Skeletal muscle satellite cell (primary cell): ENCODE measurements around the gene TBC1D2.

Experiments used
- H3K27me3 ChIP-seq: 2 replicates; pipeline ENCODE4 v1.7.0; 2013; ENCODE audit warnings: low read length; ENCODE audit not compliant: control insufficient read depth, insufficient read depth
- H3K36me3 ChIP-seq: 2 replicates; pipeline ENCODE4 v1.7.0; 2013; ENCODE audit warnings: mild to moderate bottlenecking, control low read depth, low read length; ENCODE audit not compliant: insufficient read depth
- H3K4me1 ChIP-seq: 2 replicates; pipeline ENCODE4 v1.7.0; 2013; ENCODE audit warnings: low read length; ENCODE audit not compliant: control insufficient read depth, insufficient read depth
- H3K4me2 ChIP-seq: 2 replicates; pipeline ENCODE4 v1.7.0; 2013; ENCODE audit warnings: mild to moderate bottlenecking, low read length
- H3K4me3 ChIP-seq: 2 replicates; pipeline ENCODE4 v1.7.0; 2013; ENCODE audit warnings: low read length
- H3K9ac ChIP-seq: 2 replicates; pipeline ENCODE4 v1.7.0; 2013; ENCODE audit warnings: mild to moderate bottlenecking, low read depth, low read length, moderate library complexity
- H3K9me3 ChIP-seq: replicated peaks from 2 replicates; pipeline ENCODE4 v1.7.0; 2013; ENCODE audit warnings: mild to moderate bottlenecking, control low read depth, low read length
- small RNA-seq: library from RNA; depleted of rRNA; stranded (forward); fragments of <200 nt; gene quantifications from one replicate; pipeline ENCODE3, GENCODE V24; 2012

The TBC1D2 gene

DNA sequence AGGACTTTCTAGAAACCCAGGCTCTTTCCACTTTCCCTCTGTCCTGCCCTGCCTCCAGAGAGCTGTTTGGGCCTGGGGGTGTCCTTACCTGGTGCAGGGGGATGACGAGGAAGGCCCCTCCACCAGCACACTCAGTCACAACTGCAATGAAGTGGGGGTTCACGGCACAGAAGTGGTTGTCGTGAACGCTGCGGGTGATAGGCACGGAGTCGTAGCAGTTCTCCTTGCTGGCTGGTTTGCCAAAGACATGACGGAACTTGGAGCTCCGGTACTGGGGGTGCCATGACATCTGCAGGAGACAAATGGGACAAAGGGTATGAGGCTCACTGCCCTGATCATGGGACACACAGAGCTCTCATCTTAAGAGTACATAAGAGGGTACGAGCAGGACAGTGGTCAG is 98.1 kb downstream of the TBC1D2 start:
- H3K27me3 ChIP-seq, result no peaks in the 10 kb centered on the region
- no peak overlapping the region for H3K9ac ChIP-seq
- H3K9me3 ChIP-seq, result no peaks in the 10 kb centered on the region
- H3K4me1 ChIP-seq, result no peaks in the 10 kb centered on the region
- no peak overlapping the region for H3K4me3 ChIP-seq
- no peaks in the 10 kb centered on the region for H3K36me3 ChIP-seq
- no peak overlapping the region for H3K4me2 ChIP-seq

DNA sequence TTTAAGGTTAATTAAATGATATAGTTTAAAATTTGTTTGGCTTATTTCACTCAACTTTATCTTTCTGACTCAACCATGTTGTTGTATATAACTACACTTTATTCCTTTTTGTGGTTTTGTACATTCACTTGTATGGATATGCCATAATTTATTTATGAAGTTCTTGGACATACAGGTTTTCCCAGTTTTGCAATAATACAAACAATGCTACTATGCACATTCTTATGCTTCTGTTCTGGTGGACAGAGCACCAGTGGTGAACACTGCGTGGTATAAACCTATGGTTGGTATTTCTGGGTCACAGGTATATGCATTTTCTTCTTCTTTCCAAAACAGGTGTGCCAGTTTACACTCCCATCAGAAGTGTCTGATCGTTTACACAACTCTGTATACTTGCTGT is 100.8 kb downstream of the TBC1D2 start:
- H3K9me3 ChIP-seq, result no peaks in the 10 kb centered on the region

DNA sequence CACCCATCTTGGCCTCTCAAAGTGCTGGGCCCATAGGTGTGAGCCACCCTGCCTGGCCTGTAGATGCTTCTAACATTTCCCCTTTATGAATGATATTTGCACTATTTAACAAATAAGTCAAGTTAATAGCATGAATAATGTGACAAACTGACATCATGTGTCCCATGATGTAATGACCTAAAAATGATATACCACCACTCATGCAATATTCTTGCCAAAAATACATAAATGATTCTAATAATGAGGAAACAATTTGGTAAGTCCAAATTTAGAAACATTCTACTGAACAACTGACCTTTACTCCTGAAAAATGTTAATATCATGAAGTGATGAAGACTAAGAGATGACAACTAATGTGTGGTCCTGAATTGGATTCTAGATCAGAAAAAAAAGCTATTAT is 102.9 kb downstream of the TBC1D2 start:
- no peaks in the 10 kb centered on the region for H3K27me3 ChIP-seq
- H3K9ac ChIP-seq, result no peak overlapping the region
- H3K36me3 ChIP-seq, result no peaks in the 10 kb centered on the region
- H3K4me2 ChIP-seq, result no peak overlapping the region
- no peaks in the 10 kb centered on the region for H3K4me1 ChIP-seq
- no peak overlapping the region for H3K4me3 ChIP-seq
- H3K9me3 ChIP-seq, result no peaks in the 10 kb centered on the region

More for the DNA sequence above, 100.8 kb downstream of the TBC1D2 start:
- no peak overlapping the region for H3K4me3 ChIP-seq
- H3K4me2 ChIP-seq, result no peak overlapping the region
- H3K9ac ChIP-seq, result no peak overlapping the region
- H3K27me3 ChIP-seq, result no peaks in the 10 kb centered on the region
- no peaks in the 10 kb centered on the region for H3K4me1 ChIP-seq
- no peaks in the 10 kb centered on the region for H3K36me3 ChIP-seq

DNA sequence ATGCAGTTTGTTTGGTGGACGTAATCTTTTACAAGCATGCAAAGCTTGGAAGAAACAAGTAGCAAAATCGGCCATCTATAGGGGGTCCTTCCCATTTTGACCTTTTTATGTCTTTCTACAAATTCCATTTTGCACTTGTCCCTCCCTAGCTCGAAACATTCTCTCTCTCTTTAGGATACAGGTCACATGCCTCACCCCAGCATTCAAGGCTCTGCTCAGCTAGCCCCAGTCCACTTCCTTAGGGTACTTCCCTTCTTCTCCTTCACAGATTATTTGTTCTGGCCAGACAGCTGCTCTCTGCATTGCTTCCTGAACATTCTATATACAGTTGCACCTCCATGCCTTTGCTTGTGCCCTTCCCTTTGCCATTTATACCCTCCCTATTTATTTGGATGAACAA is 104.7 kb downstream of the TBC1D2 start:
- Histone ChIP-seq H3K9ac (no peak overlapping the region), H3K9me3 (no peaks in the 10 kb centered on the region), H3K36me3 (no peaks in the 10 kb centered on the region), H3K4me1 (peaks cover 5% of the 10 kb centered on the region), H3K4me2 (no peak overlapping the region), H3K4me3 (no peak overlapping the region), H3K27me3 (no peaks in the 10 kb centered on the region)

DNA sequence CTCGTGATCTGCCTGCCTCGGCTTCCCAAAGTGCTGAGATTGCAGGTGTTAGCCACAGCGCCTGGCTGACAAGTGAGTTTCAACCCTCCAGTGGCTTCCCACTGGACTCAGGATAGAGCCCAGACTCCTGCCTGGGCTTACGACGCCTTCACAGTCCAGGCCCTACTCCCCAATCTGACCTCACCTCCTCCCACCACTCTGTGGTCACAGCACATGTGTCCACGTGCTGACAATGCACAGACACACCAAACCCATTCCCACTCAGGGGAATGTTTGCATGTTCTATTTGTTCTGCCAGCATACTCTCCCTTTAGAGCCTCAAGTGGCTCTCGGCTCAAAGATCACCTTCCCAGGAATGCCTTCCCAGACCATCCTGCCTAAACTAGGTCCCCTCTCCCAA is 105.3 kb downstream of the TBC1D2 start:
- H3K27me3 ChIP-seq, result no peaks in the 10 kb centered on the region
- H3K36me3 ChIP-seq, result no peaks in the 10 kb centered on the region
- no peak overlapping the region for H3K4me2 ChIP-seq
- H3K9me3 ChIP-seq, result no peaks in the 10 kb centered on the region
- no peak overlapping the region for H3K4me3 ChIP-seq
- no peak overlapping the region for H3K9ac ChIP-seq
- peaks cover 5% of the 10 kb centered on the region for H3K4me1 ChIP-seq

DNA sequence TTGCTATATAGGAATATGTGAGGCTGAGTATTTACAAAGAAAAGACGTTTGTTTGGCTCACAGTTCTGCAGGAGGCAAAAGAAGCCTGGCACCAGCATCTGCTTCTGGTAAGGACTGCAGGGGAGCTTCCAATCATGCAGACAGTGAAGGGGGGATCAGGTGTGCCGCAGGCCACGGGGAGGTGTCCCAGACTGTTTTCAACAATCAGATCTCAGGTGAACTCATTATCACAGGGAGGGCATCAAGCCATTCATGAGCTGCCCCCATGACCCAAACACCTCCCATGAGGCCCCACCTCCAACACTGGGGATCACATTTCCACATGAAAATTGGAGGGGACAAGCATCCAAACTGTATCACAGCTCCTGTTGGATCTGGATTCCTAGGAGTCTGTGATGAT is 106.0 kb downstream of the TBC1D2 start:
- Histone ChIP-seq H3K9ac (no peak overlapping the region), H3K4me1 (peaks cover 5% of the 10 kb centered on the region), H3K36me3 (no peaks in the 10 kb centered on the region), H3K4me2 (no peak overlapping the region), H3K27me3 (no peaks in the 10 kb centered on the region), H3K4me3 (no peak overlapping the region), H3K9me3 (no peaks in the 10 kb centered on the region)

Small RNA genes within 50 kb of the gene (small RNA-seq; reads per million reads assigned to genes)
- 0.28 reads per million for gene MIR6854
